Measurements from ENCODE around the gene HOXD4.

The HOXD4 gene

DNA sequence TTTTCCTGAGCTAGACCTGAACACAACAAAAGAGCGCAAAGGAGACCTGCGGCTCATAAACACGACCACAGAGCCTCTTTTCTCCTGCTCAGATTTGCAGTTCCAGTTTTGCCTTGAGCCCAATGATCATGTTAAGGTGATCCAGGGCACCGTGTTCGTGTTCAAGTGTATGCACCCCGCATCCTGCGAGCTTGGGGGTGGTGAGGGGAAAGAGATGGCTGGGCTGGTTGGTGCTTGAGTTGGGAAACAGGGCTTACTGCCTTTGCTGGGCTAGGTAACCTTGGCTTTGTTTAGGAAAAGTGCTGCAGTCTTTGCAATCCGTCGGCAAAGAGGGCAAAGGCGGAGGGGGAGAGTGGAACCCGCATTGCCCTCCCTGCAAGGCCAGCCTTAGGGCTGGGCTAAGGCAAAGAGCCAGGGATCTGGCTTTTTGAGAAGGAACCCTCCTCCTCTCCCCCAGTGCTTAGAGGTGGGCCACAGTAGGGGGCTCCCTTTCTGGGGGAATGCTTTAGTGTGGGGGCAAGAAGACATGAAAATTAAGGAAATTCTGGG is 33.5 kb upstream of the HOXD4 start:
- ChIA-PET CTCF (interaction anchor here (2.0 to 5.9 kb wide), 5 partner anchors 9 to 696 kb away, joined by 4 to 39 read pairs (median 8); no protein-coding TSS in a partner anchor), POLR2A (no interaction called here)
- DNase-seq (ENCODE audit: low read depth, low spot score), result no peak
- TF ChIP-seq, protein P1, sequence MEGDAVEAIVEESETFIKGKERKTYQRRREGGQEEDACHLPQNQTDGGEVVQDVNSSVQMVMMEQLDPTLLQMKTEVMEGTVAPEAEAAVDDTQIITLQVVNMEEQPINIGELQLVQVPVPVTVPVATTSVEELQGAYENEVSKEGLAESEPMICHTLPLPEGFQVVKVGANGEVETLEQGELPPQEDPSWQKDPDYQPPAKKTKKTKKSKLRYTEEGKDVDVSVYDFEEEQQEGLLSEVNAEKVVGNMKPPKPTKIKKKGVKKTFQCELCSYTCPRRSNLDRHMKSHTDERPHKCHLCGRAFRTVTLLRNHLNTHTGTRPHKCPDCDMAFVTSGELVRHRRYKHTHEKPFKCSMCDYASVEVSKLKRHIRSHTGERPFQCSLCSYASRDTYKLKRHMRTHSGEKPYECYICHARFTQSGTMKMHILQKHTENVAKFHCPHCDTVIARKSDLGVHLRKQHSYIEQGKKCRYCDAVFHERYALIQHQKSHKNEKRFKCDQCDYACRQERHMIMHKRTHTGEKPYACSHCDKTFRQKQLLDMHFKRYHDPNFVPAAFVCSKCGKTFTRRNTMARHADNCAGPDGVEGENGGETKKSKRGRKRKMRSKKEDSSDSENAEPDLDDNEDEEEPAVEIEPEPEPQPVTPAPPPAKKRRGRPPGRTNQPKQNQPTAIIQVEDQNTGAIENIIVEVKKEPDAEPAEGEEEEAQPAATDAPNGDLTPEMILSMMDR (IDR thresholded peaks at IDR 0.05; ENCODE audit: insufficient read depth, low read length, missing control alignments), result no peak
- no peak overlapping the region for H3K4me3 ChIP-seq (ENCODE audit: low read depth, low read length)

DNA sequence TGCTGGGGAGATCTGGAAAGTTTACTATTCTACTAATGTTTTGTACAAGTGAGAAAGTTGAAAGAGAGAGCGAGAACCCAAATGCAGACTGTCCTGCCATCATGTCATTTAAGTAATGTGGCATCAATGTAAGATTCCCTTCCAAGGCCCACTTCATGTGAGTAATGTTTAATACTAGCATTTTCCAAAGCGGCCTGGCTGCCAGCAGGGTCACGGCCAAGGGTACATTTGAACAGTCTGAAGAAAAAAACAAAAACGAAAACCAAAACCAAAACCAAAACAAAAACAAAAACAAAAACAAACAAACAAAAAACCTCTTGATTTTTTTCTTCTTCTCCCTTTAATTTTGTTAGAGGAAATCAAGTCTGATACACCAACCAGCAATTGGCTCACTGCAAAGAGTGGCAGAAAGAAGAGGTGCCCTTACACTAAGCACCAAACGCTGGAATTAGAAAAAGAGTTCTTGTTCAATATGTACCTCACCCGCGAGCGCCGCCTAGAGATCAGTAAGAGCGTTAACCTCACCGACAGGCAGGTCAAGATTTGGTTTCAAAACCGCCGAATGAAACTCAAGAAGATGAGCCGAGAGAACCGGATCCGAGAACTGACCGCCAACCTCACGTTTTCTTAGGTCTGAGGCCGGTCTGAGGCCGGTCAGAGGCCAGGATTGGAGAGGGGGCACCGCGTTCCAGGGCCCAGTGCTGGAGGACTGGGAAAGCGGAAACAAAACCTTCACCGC is 32.6 kb upstream of the HOXD4 start:
- DNase-seq (ENCODE audit: low read depth, low spot score), result no peak
- POLR2A ChIA-PET, result no interaction called here
- TF ChIP-seq, protein P1 (IDR thresholded peaks at IDR 0.05; ENCODE audit: insufficient read depth, low read length, missing control alignments), result peak; percentile 23
- no peak overlapping the region for H3K4me3 ChIP-seq (ENCODE audit: low read depth, low read length)
- CTCF ChIA-PET, result interaction anchor here (0.6 to 4.7 kb wide), 2 partner anchors 534 to 1035 kb away, joined by 3 to 39 read pairs; no protein-coding TSS in a partner anchor

DNA sequence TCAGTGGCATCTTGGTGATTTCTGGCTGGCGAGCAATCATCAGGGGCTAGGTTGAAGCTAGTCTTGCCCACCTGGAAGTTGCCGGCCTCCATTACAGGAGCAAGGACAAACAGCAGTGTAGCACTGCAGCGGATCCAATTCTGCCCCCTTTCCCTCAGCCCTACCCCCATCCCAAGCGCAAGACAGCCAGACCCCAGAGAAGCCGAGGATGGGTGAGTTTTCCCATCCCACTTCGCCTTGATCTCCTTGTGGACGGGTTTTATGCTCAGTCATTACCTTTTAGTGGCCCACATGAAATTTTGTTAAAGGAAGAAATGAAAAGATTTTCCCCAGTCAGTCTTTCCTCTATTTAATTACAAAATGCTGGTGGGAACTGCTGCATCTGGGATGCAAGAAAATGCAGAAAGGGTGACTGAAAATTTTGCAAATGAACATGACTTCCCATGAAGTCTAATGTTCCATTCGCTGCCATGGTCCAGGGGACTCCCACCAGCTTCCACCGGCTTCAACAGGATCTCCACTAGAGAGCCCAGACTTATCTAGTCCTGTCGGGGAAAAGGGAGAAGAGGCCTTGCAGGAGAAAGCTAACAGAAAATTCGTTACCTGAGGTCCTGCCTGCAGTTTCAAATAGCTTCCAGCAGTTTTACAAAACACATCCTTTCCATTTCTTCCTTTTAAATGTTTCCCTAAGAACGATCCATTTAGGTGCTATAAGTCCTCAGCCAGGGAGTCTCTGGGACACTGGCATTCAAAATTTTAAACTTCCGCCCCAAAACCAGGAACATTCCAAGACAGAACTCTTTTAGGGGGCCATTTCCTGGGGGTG is 30.8 kb upstream of the HOXD4 start:
- POLR2A ChIA-PET, result no interaction called here
- no peak overlapping the region for H3K4me3 ChIP-seq (ENCODE audit: low read depth, low read length)
- TF ChIP-seq, protein P1 (IDR thresholded peaks at IDR 0.05; ENCODE audit: insufficient read depth, low read length, missing control alignments), result no peak
- DNase-seq (ENCODE audit: low read depth, low spot score), result no peak
- CTCF ChIA-PET, result interaction anchor here (0.7 to 30.2 kb wide), 7 partner anchors 9 to 1042 kb away, joined by 3 to 1421 read pairs (median 17); no protein-coding TSS in a partner anchor

- no peak for DNase-seq (ENCODE audit: low read depth, low spot score)
- TF ChIP-seq, protein P1 (IDR thresholded peaks at IDR 0.05; ENCODE audit: insufficient read depth, low read length, missing control alignments), result no peak
- CTCF ChIA-PET, result interaction anchor here (1.0 to 30.2 kb wide), 10 partner anchors 8 to 1041 kb away, joined by 3 to 1421 read pairs (median 14); no protein-coding TSS in a partner anchor
- POLR2A ChIA-PET, result interaction anchor here (0.7 kb wide), 1 partner anchor 516 kb away, joined by 5 read pairs; no protein-coding TSS in a partner anchor
- no peak overlapping the region; the same call in 1 of the 2 replicates for H3K4me3 ChIP-seq (ENCODE audit: low read depth, low read length)
These were observed 29.9 kb upstream of the HOXD4 start for GRCh38 chr2:176121190-176122051.

DNA sequence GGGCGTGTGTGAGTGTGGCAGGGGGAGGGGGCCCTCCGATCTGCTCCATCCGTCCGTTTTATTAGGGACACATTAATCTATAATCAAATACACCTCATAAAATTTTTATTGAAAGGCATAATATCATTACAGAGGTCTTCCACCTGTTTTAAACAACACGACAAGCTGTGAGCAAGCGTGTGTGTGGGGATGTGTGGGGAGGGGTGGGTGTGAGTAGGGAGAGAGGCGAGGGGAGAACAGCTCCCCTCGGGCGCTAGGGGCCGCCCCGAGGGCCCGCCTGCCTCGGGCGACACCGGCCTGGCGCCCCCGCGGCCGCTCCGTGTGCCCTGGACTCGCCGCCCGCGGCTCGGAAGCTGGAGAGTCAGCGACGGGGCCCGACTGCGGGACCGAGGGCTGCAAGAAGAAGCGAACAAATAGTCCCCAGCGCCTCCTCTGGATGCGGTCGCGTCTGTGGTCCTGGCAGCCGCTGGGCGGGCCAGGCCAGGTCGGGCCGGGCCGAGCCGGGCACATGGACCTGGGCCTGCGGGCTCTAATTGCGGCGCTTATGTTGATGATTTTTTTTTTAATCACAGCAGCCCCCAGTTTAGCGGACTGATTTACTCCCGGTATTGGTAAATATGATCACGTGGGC is 29.2 kb upstream of the HOXD4 start:
- H3K4me3 ChIP-seq (ENCODE audit: low read depth, low read length), result peak overlapping the region; percentile 63
- ChIA-PET POLR2A (interaction anchor here (0.7 kb wide), 1 partner anchor 515 kb away, joined by 5 read pairs; no protein-coding TSS in a partner anchor), CTCF (interaction anchor here (0.8 to 30.2 kb wide), 8 partner anchors 9 to 1041 kb away, joined by 3 to 1421 read pairs (median 14); no protein-coding TSS in a partner anchor)
- no peak for DNase-seq (ENCODE audit: low read depth, low spot score)
- TF ChIP-seq, protein P1 (IDR thresholded peaks at IDR 0.05; ENCODE audit: insufficient read depth, low read length, missing control alignments), result no peak

Measured in AG04449 (cell line).